Left ventricle myocardium inferior (tissue), 1 donor: Measurements from ENCODE around the gene NT5M. TPM values are rescaled to one million over a fixed set of nuclear protein-coding genes. Genes with fewer than 3 reads are reported as not detected.

ENCODE experiments used
- DNase-seq: peaks from one replicate; pipeline ENCODE4 v3.0.0-alpha.2; 2020
- H3K27ac ChIP-seq: fragments of 200-600 bp; replicated peaks from 2 replicates; pipeline ENCODE4 v1.8.0; 2021
- H3K27me3 ChIP-seq: fragments of 200-600 bp; 2 replicates; pipeline ENCODE4 v1.8.0; 2021; ENCODE audit warnings: low read depth
- H3K36me3 ChIP-seq: fragments of 200-600 bp; 2 replicates; pipeline ENCODE4 v1.8.0; 2021
- H3K4me1 ChIP-seq: fragments of 200-600 bp; 2 replicates; pipeline ENCODE4 v1.8.0; 2021
- H3K4me3 ChIP-seq: fragments of 200-600 bp; 2 replicates; pipeline ENCODE4 v1.8.0; 2021; ENCODE audit warnings: mild to moderate bottlenecking, moderate library complexity
- H3K9me3 ChIP-seq: fragments of 200-600 bp; replicated peaks from 2 replicates; pipeline ENCODE4 v1.8.0; 2021
- intact Hi-C: fragments of 100-400 bp; cut with micrococcal nuclease; formaldehyde crosslinking; loops from one replicate; pipeline ENCODE4 v1.11.0; 2022
- total RNA-seq: library from RNA; stranded (reverse); fragmentation: NEBNext Ultra II Directional; extraction: Animal tissue kit (Norgen Biotek cat#: 25700); gene quantifications from one replicate; pipeline ENCODE4 v1.2.1, GENCODE V29; 2021
- TF ChIP-seq, protein P1 (sequence below): fragments of 200-600 bp; IDR thresholded peaks from 2 replicates; pipeline ENCODE4 v1.8.0; 2021; ENCODE audit warnings: antibody characterized with exemption, mild to moderate bottlenecking, borderline replicate concordance
- donor health status: DM: no; HTN: yes; CAD: no; lungs with severe emphysema.

The NT5M gene
- total RNA-seq, 1 donor from 2014 or later: 11.2 TPM

DNA sequence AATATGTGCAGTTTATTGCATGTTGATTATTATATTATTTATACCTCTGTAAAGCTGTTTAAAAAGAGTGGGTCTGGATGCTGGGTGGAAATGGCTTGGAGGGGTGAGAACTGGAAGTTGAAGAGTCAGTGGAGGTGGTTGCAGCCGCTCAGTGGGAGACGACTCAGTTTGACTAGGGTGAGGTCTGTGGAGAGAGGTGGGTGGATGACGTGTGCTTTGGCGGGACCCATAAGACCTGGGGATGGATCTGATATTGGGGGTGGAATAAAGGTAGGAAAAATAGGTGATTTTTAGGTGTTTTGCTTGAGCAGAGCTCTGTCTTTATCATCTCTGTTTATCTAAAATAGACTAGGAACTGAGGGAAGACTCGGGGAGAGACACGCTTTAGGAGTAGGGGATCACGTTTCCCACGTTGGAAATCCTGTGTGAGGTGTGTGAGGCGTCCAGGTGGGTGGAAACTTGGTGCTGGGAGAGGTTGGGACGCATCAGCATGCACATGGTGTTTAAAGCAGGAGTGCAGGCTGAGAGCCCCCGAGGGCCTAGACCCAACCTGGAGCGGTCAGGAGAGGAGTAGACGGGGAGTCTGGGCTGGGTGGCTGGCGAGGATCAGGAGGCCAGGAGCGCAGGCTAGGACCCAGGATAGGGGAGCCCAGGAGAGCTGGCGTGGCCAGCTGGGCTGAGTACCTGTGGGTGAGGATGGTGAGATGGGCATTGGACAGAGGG, 17.2 kb downstream of the NT5M start:
- no peak for DNase-seq
- intact Hi-C loops: no loop called here

DNA sequence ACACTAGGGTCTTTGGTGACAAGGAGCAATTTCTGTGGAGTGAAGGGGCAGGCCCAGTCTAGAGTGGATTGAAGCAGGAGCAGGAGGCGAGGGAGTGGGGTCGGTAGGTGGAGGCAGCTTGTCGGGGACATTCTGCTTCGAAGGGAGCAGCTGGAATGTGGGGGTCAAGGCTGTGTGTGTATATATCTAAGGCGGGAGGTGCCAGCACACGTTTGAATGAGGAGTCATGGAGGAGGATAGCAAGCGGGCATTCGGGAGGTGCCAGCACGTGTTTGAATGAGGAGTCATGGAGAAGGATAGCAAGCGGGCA, 17.7 kb downstream of the NT5M start:
- H3K27ac ChIP-seq: no peak overlapping the region
- DNase-seq: no peak
- H3K9me3 ChIP-seq: no peaks in the 10 kb centered on the region
- no peak overlapping the region for H3K4me3 ChIP-seq
- TF ChIP-seq, protein P1, sequence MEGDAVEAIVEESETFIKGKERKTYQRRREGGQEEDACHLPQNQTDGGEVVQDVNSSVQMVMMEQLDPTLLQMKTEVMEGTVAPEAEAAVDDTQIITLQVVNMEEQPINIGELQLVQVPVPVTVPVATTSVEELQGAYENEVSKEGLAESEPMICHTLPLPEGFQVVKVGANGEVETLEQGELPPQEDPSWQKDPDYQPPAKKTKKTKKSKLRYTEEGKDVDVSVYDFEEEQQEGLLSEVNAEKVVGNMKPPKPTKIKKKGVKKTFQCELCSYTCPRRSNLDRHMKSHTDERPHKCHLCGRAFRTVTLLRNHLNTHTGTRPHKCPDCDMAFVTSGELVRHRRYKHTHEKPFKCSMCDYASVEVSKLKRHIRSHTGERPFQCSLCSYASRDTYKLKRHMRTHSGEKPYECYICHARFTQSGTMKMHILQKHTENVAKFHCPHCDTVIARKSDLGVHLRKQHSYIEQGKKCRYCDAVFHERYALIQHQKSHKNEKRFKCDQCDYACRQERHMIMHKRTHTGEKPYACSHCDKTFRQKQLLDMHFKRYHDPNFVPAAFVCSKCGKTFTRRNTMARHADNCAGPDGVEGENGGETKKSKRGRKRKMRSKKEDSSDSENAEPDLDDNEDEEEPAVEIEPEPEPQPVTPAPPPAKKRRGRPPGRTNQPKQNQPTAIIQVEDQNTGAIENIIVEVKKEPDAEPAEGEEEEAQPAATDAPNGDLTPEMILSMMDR: no peak
- H3K36me3 ChIP-seq: no peaks in the 10 kb centered on the region
- H3K4me1 ChIP-seq: no peaks in the 10 kb centered on the region
- H3K27me3 ChIP-seq: no peaks in the 10 kb centered on the region
- intact Hi-C loops: no loop called here

More for the DNA sequence above, 17.2 kb downstream of the NT5M start:
- TF ChIP-seq, protein P1: no peak
- Histone ChIP-seq H3K4me3 (no peak overlapping the region), H3K4me1 (no peaks in the 10 kb centered on the region), H3K27ac (no peak overlapping the region), H3K36me3 (no peaks in the 10 kb centered on the region), H3K9me3 (no peaks in the 10 kb centered on the region), H3K27me3 (no peaks in the 10 kb centered on the region)

DNA sequence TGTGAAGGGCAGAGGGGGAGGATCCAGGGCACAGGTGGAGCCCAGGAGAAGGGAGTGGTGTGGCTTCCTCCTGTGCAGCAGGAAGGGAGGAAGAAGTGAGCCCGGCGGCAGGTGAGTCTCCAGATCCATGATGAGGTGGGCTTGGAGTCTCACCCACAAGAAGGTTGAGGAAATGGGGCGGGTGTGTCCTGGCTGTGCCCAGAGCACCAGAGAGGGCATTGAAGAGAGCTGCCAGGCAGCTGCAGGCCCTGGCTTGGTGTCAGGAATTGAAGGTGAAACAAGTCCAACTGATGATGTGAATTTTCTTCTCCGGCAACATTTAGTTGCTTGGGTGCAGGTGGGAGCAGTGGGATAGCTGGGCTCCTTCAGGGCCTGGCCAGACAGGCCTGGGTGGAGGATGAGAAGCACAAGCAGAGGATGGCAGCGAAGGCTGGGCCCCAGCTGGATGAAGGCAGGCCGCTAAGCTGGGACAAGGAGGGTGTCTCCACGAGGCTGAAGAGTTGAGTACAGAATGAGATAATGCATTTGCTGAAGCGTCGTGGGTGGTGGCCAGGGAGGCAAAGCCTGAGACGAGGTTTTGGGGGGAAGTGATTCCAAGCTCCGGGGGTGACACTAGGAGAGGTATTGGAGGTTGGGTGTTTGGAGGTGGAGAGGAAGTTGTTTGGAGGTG, 18.3 kb downstream of the NT5M start:
- intact Hi-C loops: no loop called here
- no peak for DNase-seq

DNA sequence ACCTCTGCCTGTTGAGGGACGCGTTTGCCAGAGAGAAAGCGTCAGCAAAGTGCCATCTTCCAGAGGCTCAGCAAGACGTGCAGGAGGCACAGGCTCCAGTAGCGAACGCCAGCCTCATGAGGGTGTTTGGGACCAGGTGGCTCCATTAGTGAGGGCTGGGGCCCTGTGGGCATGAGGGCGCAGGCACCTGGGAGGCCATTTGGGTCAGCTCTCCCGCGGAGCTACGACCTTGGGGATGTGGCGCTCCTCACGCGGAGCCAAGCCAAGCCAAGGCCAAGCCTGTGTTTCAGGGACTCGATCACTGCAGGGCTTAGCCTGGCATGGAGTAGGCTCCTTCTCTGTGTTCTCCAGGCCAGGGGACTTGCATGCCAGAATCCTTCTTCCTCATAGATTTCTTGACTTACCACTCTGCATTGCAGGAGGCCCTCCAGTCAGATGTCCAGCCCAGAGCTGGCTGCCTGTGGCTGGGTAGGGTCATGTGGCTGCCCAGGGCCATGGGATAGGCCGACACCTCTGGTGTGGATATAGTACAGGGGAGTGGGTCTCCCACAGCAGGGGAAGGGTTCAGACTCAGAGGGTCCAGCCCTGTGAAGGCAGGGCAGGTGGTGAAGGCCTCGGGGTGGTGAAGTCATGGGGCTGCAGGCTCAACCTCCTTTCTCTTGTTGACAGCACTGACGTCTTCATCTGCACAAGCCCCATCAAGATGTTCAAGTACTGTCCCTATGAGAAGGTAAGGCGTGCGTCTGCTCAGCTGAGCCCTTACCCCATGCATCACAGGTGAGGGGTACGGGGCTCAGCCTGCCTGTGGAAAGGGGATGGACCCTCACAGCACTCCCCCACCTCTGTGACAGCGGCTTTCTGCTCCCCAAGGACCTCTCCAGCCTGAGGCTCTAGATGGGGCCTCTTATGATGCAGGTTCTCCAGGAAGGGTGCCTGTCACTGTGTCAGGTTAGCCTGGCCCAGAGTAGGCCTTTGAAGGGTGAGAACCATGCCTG, 19.6 kb downstream of the NT5M start:
- TF ChIP-seq, protein P1: no peak
- Histone ChIP-seq H3K36me3 (no peaks in the 10 kb centered on the region), H3K4me1 (no peaks in the 10 kb centered on the region), H3K27ac (no peak overlapping the region), H3K4me3 (no peak overlapping the region), H3K27me3 (no peaks in the 10 kb centered on the region), H3K9me3 (no peaks in the 10 kb centered on the region)
- intact Hi-C loops: no loop called here
- DNase-seq: no peak

More for the DNA sequence above, 18.3 kb downstream of the NT5M start:
- TF ChIP-seq, protein P1: no peak
- no peak overlapping the region for H3K4me3 ChIP-seq
- H3K4me1 ChIP-seq: no peaks in the 10 kb centered on the region
- no peaks in the 10 kb centered on the region for H3K27me3 ChIP-seq
- H3K9me3 ChIP-seq: no peaks in the 10 kb centered on the region
- no peak overlapping the region for H3K27ac ChIP-seq
- H3K36me3 ChIP-seq: no peaks in the 10 kb centered on the region

DNA sequence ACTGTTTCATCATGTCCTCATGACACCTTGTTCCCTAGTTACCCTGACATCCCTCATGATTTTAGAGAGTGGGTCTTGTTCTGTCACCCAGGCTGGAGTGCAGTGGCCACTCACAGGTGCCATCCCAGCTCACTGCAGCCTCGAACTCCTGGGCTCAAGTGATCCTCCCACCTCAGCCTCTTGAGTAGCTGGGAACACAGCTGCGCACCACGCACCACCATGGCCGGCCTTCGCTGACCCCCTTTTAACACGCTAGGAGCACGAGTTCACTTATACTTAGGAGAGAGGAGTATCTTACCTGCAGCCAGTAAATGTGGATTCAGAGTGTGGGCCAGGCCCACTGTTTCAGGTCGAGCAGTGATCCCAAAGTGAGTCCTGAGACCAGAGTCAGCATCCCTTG, 21.4 kb downstream of the NT5M start:
- Histone ChIP-seq H3K27me3 (no peaks in the 10 kb centered on the region), H3K4me1 (no peaks in the 10 kb centered on the region), H3K4me3 (no peak overlapping the region), H3K9me3 (no peaks in the 10 kb centered on the region), H3K36me3 (no peaks in the 10 kb centered on the region), H3K27ac (no peak overlapping the region)
- DNase-seq: no peak
- TF ChIP-seq, protein P1: no peak
- intact Hi-C loops: no loop called here
